PFSK-1 (cell line): ENCODE results near the gene COG1.

Experiments used
- SIN3A ChIP-seq: IDR thresholded peaks from 2 replicates; pipeline ENCODE4 v1.6.1; 2012; ENCODE audit warnings: mild to moderate bottlenecking, low read length, moderate library complexity, borderline replicate concordance; ENCODE audit not compliant: insufficient read depth
- TAF1 ChIP-seq: IDR thresholded peaks from 2 replicates; pipeline ENCODE4 v1.6.1; 2012; ENCODE audit warnings: low read length, control low read depth, borderline replicate concordance; ENCODE audit not compliant: insufficient read depth

DNA sequence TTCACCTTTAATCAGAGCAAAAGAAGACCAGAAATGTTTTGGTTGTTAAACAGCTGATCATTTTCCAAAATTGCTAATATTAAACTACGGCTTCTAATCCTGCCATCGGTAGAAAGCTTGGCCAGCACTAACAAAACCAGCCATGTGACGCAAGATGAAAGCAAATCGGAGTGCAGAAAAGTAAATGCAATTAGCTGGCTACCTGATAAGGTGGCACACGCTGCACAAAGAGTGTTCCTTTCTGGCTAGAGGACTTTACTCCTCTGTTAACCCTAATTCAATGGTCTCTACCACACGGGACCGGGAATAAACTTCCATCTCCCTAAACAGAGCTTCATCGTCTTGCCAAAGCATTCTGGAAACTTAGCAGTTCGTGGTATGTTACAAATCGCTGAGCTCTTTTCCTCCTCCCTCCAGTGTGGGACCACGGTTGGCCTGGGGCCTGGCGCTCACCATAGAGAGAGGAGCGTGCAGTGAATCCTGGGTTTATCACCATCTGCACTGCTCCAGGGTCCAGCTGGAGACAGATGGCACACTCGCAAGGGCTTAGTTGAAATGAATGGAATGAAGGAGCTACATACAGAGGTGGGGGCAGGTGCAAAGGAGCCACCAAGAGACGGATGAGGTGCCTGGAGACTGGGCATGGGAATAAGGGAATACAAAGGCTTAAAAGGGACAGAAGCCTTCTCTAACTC lies 10.1 kb upstream of the COG1 start:
- TF ChIP-seq TAF1 = no peak
- TF ChIP-seq SIN3A = no peak
